H9 (cell line): Measurements from ENCODE around the gene BACH1. TPM values are rescaled to one million over a fixed set of nuclear protein-coding genes. Genes with fewer than 3 reads are reported as not detected.
A peak's percentile ranks its signal among the peaks of the same experiment; 100 is the strongest.

Experiments used
- DNase-seq: peaks from one replicate; pipeline ENCODE4 v3.0.0-alpha.2; 2017
- H2AFZ ChIP-seq: one replicate; pipeline ENCODE4 v1.6.1; 2013; ENCODE audit warnings: mild to moderate bottlenecking, low read length, control low read depth, moderate library complexity
- H2AK5ac ChIP-seq: 2 replicates; pipeline ENCODE4 v1.6.1; 2013; ENCODE audit warnings: low read length, control low read depth, mixed read lengths; ENCODE audit not compliant: insufficient read length
- H2BK120ac ChIP-seq: one replicate; pipeline ENCODE4 v1.6.1; 2013; ENCODE audit warnings: low read depth, mild to moderate bottlenecking, low read length, control low read depth, inconsistent platforms; ENCODE audit not compliant: poor library complexity, severe bottlenecking
- H2BK12ac ChIP-seq: 2 replicates; pipeline ENCODE4 v1.6.1; 2013; ENCODE audit warnings: low read length, control low read depth, mixed read lengths, low read depth; ENCODE audit not compliant: insufficient read length
- H2BK15ac ChIP-seq: 2 replicates; pipeline ENCODE4 v1.6.1; 2013; ENCODE audit warnings: low read depth, low read length, control low read depth
- H2BK20ac ChIP-seq: one replicate; pipeline ENCODE4 v1.6.1; 2013; ENCODE audit warnings: low read depth, mild to moderate bottlenecking, low read length, control low read depth, inconsistent platforms; ENCODE audit not compliant: poor library complexity, severe bottlenecking
- H2BK5ac ChIP-seq: 2 replicates; pipeline ENCODE4 v1.6.1; 2013; ENCODE audit warnings: low read length, control low read depth, mixed read lengths; ENCODE audit not compliant: insufficient read length
- H3K14ac ChIP-seq: 2 replicates; pipeline ENCODE4 v1.6.1; 2013; ENCODE audit warnings: low read length, control low read depth; ENCODE audit not compliant: insufficient read depth
- H3K18ac ChIP-seq: 2 replicates; pipeline ENCODE4 v1.6.1; 2013; ENCODE audit warnings: low read depth, mild to moderate bottlenecking, mixed read lengths, low read length, control low read depth; ENCODE audit not compliant: insufficient read length
- H3K23ac ChIP-seq: 2 replicates; pipeline ENCODE4 v1.6.1; 2013; ENCODE audit warnings: low read length, control low read depth, mixed read lengths, low read depth; ENCODE audit not compliant: insufficient read length
- H3K23me2 ChIP-seq: 2 replicates; pipeline ENCODE4 v1.6.1; 2013; ENCODE audit warnings: low read depth, mild to moderate bottlenecking, mixed read lengths, low read length, control low read depth; ENCODE audit not compliant: insufficient read length, poor library complexity, severe bottlenecking
- H3K27ac ChIP-seq: 2 replicates; pipeline ENCODE4 v1.5.1; 2013; ENCODE audit warnings: low read length, control low read depth, mixed read lengths, low read depth; ENCODE audit not compliant: insufficient read length
- H3K27me3 ChIP-seq: 2 replicates; pipeline ENCODE4 v1.6.1; 2013; ENCODE audit warnings: low read length, control low read depth, inconsistent platforms; ENCODE audit not compliant: insufficient read depth
- H3K4ac ChIP-seq: 2 replicates; pipeline ENCODE4 v1.6.1; 2013; ENCODE audit warnings: low read depth, mild to moderate bottlenecking, control low read depth, inconsistent platforms, low read length, moderate library complexity
- H3K4me1 ChIP-seq: 2 replicates; pipeline ENCODE4 v1.6.1; 2013; ENCODE audit warnings: low read length, control low read depth, inconsistent platforms; ENCODE audit not compliant: insufficient read depth
- H3K4me2 ChIP-seq: 2 replicates; pipeline ENCODE4 v1.6.1; 2013; ENCODE audit warnings: low read length, control low read depth, mixed read lengths; ENCODE audit not compliant: insufficient read length, insufficient read depth
- H3K56ac ChIP-seq: 2 replicates; pipeline ENCODE4 v1.6.1; 2013; ENCODE audit warnings: low read depth, mild to moderate bottlenecking, mixed read lengths, low read length, control low read depth; ENCODE audit not compliant: insufficient read length
- H3K79me1 ChIP-seq: 2 replicates; pipeline ENCODE4 v1.6.1; 2013; ENCODE audit warnings: low read depth, mild to moderate bottlenecking, moderate library complexity, low read length, control low read depth, inconsistent platforms; ENCODE audit not compliant: insufficient read depth, poor library complexity, severe bottlenecking
- H3K79me2 ChIP-seq: 2 replicates; pipeline ENCODE4 v1.6.1; 2013; ENCODE audit warnings: low read length, control low read depth, inconsistent platforms; ENCODE audit not compliant: insufficient read depth
- H3K9ac ChIP-seq: 2 replicates; pipeline ENCODE4 v1.6.1; 2013; ENCODE audit warnings: low read length, control low read depth, mixed read lengths; ENCODE audit not compliant: insufficient read length; ENCODE audit errors: extremely low read depth
- H3K9me3 ChIP-seq: one replicate; pipeline ENCODE4 v1.6.1; 2013; ENCODE audit warnings: low read depth, low read length, inconsistent platforms; ENCODE audit not compliant: control insufficient read depth
- H3T11ph ChIP-seq: one replicate; pipeline ENCODE4 v1.6.1; 2013; ENCODE audit warnings: mild to moderate bottlenecking, low read length, control low read depth, inconsistent platforms
- H4K20me1 ChIP-seq: one replicate; pipeline ENCODE4 v1.6.1; 2013; ENCODE audit not compliant: control insufficient read depth, insufficient read length, insufficient read depth
- H4K5ac ChIP-seq: 2 replicates; pipeline ENCODE4 v1.6.1; 2013; ENCODE audit warnings: low read depth, mild to moderate bottlenecking, mixed read lengths, low read length, control low read depth; ENCODE audit not compliant: insufficient read length
- H4K8ac ChIP-seq: replicated peaks from 2 replicates; pipeline ENCODE4 v1.6.1; 2013; ENCODE audit warnings: low read length, control low read depth, mixed read lengths, low read depth; ENCODE audit not compliant: insufficient read length
- H4K91ac ChIP-seq: 2 replicates; pipeline ENCODE4 v1.6.1; 2013; ENCODE audit warnings: low read depth, mild to moderate bottlenecking, moderate library complexity, mixed read lengths, low read length, control low read depth; ENCODE audit not compliant: insufficient read length
- H3K27ac Mint-ChIP-seq, 3 experiments: 2 replicates in 2 of 3; 3 replicates in 1 of 3; pipeline ENCODE4 v1.8.0; 2020 to 2021; ENCODE audit warnings: mixed read lengths in 3 of 3, mild to moderate bottlenecking in 1 of 3, moderate library complexity in 1 of 3
- H3K27me3 Mint-ChIP-seq: 2 replicates; pipeline ENCODE4 v1.8.0; 2021; ENCODE audit warnings: low read depth, mild to moderate bottlenecking, moderate library complexity, mixed read lengths
- H3K36me3 Mint-ChIP-seq, 3 experiments: 2 replicates in 2 of 3; 3 replicates in 1 of 3; pipeline ENCODE4 v1.8.0; 2020 to 2021; ENCODE audit warnings: low read depth in 3 of 3, mixed read lengths in 3 of 3; ENCODE audit not compliant: insufficient read depth in 1 of 3
- H3K4me1 Mint-ChIP-seq, 2 experiments: 2 replicates each; pipeline ENCODE4 v1.8.0; 2020; ENCODE audit warnings: mixed read lengths in 2 of 2
- H3K4me3 Mint-ChIP-seq, 2 experiments: 2 replicates in 1 of 2; 3 replicates in 1 of 2; pipeline ENCODE4 v1.8.0; 2020 to 2021; ENCODE audit warnings: mild to moderate bottlenecking in 2 of 2, mixed read lengths in 2 of 2, moderate library complexity in 1 of 2
- H3K9me3 Mint-ChIP-seq, 2 experiments: 2 replicates in 1 of 2; 3 replicates in 1 of 2; pipeline ENCODE4 v1.8.0; 2020; ENCODE audit warnings: mild to moderate bottlenecking in 2 of 2, mixed read lengths in 2 of 2, moderate library complexity in 1 of 2
- CTCF ChIP-seq: fragments of 200-600 bp; sonication (generic); conservative IDR thresholded peaks from 3 replicates; pipeline ENCODE4 v1.8.0; 2021; ENCODE audit warnings: antibody characterized with exemption, mild to moderate bottlenecking
- WGBS: extraction: QIAGEN DNeasy Blood & Tissue Kit; methylation state at CpG from one replicate; pipeline ENCODE4 v1.1.7; 2013; ENCODE audit warnings: missing lambda C conversion rate, low lambda C conversion rate, mixed read lengths; ENCODE audit not compliant: insufficient read length; ENCODE audit errors: extremely low coverage; 5-methylcytosine and 5-hydroxymethylcytosine counted together
- total RNA-seq: library from RNA; stranded (reverse); gene quantifications from 2 replicates; pipeline ENCODE4 v1.2.1, GENCODE V29; 2021

Gene BACH1
- total RNA-seq, 1 experiment from 2014 or later: 42.4 TPM

DNA sequence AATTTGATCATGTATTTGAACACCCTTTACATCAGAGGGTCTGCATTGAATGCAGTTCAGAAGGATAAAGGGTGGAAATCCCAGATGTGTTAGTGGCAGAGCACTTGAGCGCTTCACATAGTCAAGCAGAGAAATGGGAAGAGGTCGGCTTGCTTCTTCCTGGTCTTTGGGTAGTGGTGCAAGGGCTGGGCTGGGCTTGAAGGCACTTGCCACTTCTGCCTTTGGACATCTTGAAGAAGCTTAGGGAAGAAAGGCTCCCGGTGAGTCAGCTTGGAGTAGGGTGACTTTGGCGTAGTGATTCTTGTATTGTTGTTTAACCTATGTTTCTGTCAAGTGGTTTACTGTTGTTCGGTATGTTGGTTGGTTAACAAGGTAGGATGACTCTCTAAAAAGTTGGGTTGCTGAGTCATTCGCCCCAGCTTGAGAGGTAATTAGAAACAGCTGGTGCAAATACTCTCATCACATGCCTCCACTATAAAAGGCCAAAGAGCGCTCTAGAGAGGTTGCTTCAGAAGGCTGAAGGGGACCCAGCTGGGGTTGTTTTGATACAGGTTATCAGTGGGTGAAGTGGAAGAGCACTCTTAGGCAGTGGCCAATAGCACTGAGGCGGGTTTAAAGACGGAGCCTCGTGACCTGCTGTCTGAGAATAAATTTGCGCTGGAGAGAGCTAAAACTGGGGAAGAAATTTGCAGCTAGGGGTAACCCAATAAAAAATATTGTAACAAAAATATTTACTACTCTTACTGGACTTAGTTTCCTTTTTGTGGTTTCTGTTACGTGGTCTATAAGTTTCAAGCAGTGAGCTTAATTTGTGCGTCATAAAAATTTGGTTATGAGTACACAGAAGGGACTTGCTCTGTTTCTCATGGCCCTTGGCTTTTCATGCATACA, 1.4 kb downstream of the BACH1 start:
- no peak for TF ChIP-seq CTCF
- H3K4ac ChIP-seq: no peak overlapping the region
- H3K27me3 ChIP-seq: no peaks in the 10 kb centered on the region; the same call in 1 of the 2 replicates
- no peaks in the 10 kb centered on the region for H3K9me3 ChIP-seq
- peak overlapping the region; percentile 29 for H3K27ac ChIP-seq
- peak overlapping the region; percentile 100 for H3K4me2 ChIP-seq
- no CpG with 5 or more reads among the region's 13 CpGs for WGBS
- Mint-ChIP-seq H3K4me1 (peaks cover 34 to 47% of the 10 kb centered on the region in 2 experiments), H3K4me3 (peak overlapping the region; percentile 70 to 93), H3K27me3 (peaks cover 20% of the 10 kb centered on the region), H3K27ac (peak overlapping the region in 2 of 3 experiments; percentile 97 to 99; a peak in 5 of 7 replicates), H3K9me3 (peaks cover 0 to 5% of the 10 kb centered on the region in 2 experiments; a peak in 1 of 5 replicates), H3K36me3 (peaks cover 0 to 10% (median 4%) of the 10 kb centered on the region in 3 experiments; a peak in 3 of 7 replicates)
- no peak overlapping the region for H2BK12ac ChIP-seq
- DNase-seq: peak; percentile 36
- peaks cover 25% of the 10 kb centered on the region; the same call in 1 of the 2 replicates for H3K79me2 ChIP-seq
- peak overlapping the region; percentile 14 for H2AK5ac ChIP-seq
- H3K4me1 ChIP-seq: no peaks in the 10 kb centered on the region
- H2BK20ac ChIP-seq: no peak overlapping the region
- H2BK120ac ChIP-seq: no peak overlapping the region
- peaks cover 15% of the 10 kb centered on the region for H3K23me2 ChIP-seq
- H3K79me1 ChIP-seq: no peaks in the 10 kb centered on the region
- H2BK15ac ChIP-seq: no peak overlapping the region
- peak overlapping the region; percentile 51 for H3K56ac ChIP-seq
- no peak overlapping the region for H4K91ac ChIP-seq
- H3K9ac ChIP-seq: peak overlapping the region; percentile 86
- no peak overlapping the region for H3K18ac ChIP-seq
- H4K8ac ChIP-seq: no peak overlapping the region
- peak overlapping the region; percentile 72 for H4K5ac ChIP-seq
- H3K23ac ChIP-seq: no peak overlapping the region
- H4K20me1 ChIP-seq: no peaks in the 10 kb centered on the region
- no peak overlapping the region for H2BK5ac ChIP-seq
- H3K14ac ChIP-seq: peak overlapping the region; percentile 77
- no peak overlapping the region for H3T11ph ChIP-seq
- no peak overlapping the region for H2AFZ ChIP-seq
